GM12878 (cell line): Measurements from ENCODE around the gene ZFP82. TPM values are rescaled to one million over a fixed set of nuclear protein-coding genes. Genes with fewer than 3 reads are reported as not detected.

Experiments used
- ATAC-seq: fragments of 200-7000 bp; cut with Tn5 transposase; 3 replicates; pipeline ENCODE4 v1.9.1; 2020; ENCODE audit warnings: mild to moderate bottlenecking, moderate library complexity
- BruUV-seq: library from RNA; stranded (reverse); fragments of 400-500 nt; replicated peaks from 2 replicates; lab custom pipeline; 2021; lab: Mats Ljungman, UMichigan
- CTCF ChIA-PET: fragments of 300-600 bp; sonication (Branson Sonifier 250); formaldehyde crosslinking; extraction: SDS; loops from one replicate; lab custom pipeline; 2021; ENCODE audit warnings: inconsistent platforms; lab: Yijun Ruan, JAX
- POLR2A ChIA-PET: fragments of 350-600 bp; formaldehyde crosslinking; extraction: SDS; loops from one replicate; lab custom pipeline; 2021; ENCODE audit warnings: inconsistent platforms; lab: Charles Lee
- RAD21 ChIA-PET: fragments of 300-600 bp; sonication (Branson Sonifier 250); formaldehyde crosslinking; loops from one replicate; lab custom pipeline; 2023; ENCODE audit warnings: antibody characterized with exemption; ENCODE audit not compliant: unreplicated experiment; lab: Charles Lee
- SMC1A ChIA-PET: fragments of 300-600 bp; sonication (Branson Sonifier 250); formaldehyde crosslinking; loops from one replicate; lab custom pipeline; 2023; ENCODE audit not compliant: unreplicated experiment, uncharacterized antibody; lab: Charles Lee
- DNase-seq: peaks from one replicate; pipeline ENCODE4 v3.0.0-alpha.2; 2011; ENCODE audit warnings: low read depth, low spot score
- FAIRE-seq: peaks from 3 replicates; lab custom pipeline; 2011; peaks lifted over from hg19 to GRCh38; lab: Jason Lieb, UNC
- H2AFZ ChIP-seq: 2 replicates; pipeline ENCODE4 v1.6.0; 2011; ENCODE audit warnings: low read depth, low read length, control low read depth; ENCODE audit not compliant: control insufficient read depth
- H3K27ac ChIP-seq: 2 replicates; pipeline ENCODE4 v1.5.1; 2011; ENCODE audit warnings: control low read depth; ENCODE audit not compliant: control insufficient read depth, insufficient read depth
- H3K27me3 ChIP-seq, 2 experiments: replicated peaks in 1 of 2; 2 replicates each; pipeline versions ENCODE4 v1.6.0 to v1.6.1; 2011; ENCODE audit warnings: low read length in 1 of 2; ENCODE audit not compliant: control insufficient read depth in 2 of 2, insufficient read depth in 2 of 2
- H3K36me3 ChIP-seq, 2 experiments: 2 replicates each; pipeline ENCODE4 v1.5.1; 2011; ENCODE audit warnings: low read length in 1 of 2; ENCODE audit not compliant: control insufficient read depth in 2 of 2, insufficient read depth in 2 of 2
- H3K4me1 ChIP-seq: 2 replicates; pipeline ENCODE4 v1.6.1; 2011; ENCODE audit warnings: mild to moderate bottlenecking, low read length, moderate library complexity, mixed read lengths; ENCODE audit not compliant: control insufficient read depth, insufficient read depth
- H3K4me2 ChIP-seq: 2 replicates; pipeline ENCODE4 v1.6.0; 2011; ENCODE audit warnings: control low read depth; ENCODE audit not compliant: control insufficient read depth, insufficient read depth
- H3K4me3 ChIP-seq: fragments of 200-600 bp; sonication (generic); 2 replicates; pipeline ENCODE4 v1.5.1; 2016
- H3K79me2 ChIP-seq: 2 replicates; pipeline ENCODE4 v1.6.0; 2011; ENCODE audit warnings: low read length; ENCODE audit not compliant: control insufficient read depth, insufficient read depth
- H3K9ac ChIP-seq: 2 replicates; pipeline ENCODE4 v1.8.0; 2011; ENCODE audit warnings: low read length, control low read depth, mixed read lengths; ENCODE audit not compliant: control insufficient read depth, insufficient read depth
- H3K9me3 ChIP-seq: replicated peaks from 3 replicates; pipeline ENCODE4 v1.5.1; 2011; ENCODE audit warnings: mild to moderate bottlenecking, low read length; ENCODE audit not compliant: control insufficient read depth, insufficient read depth
- H4K20me1 ChIP-seq: 2 replicates; pipeline ENCODE4 v1.6.0; 2011; ENCODE audit not compliant: control insufficient read depth, insufficient read depth
- BHLHE40 ChIP-seq, 2 experiments: fragments of 450-650 bp in 1 of 2; IDR thresholded peaks; 2 replicates each; pipeline ENCODE4 v1.6.1; 2011 to 2017; ENCODE audit warnings: low read depth in 2 of 2, borderline replicate concordance in 1 of 2, improper control_type of control experiment in 1 of 2, low read length in 1 of 2, mild to moderate bottlenecking in 1 of 2
- BRCA1 ChIP-seq: IDR thresholded peaks from 2 replicates; pipeline ENCODE4 v1.6.1; 2011; ENCODE audit warnings: low read depth, low read length, improper control_type of control experiment
- CBX3 ChIP-seq: fragments of 200-600 bp; sonication (generic); IDR thresholded peaks from 2 replicates; pipeline ENCODE4 v1.6.1; 2016; ENCODE audit warnings: low read depth, borderline replicate concordance
- FOXK2 ChIP-seq: fragments of 450-650 bp; IDR thresholded peaks from 2 replicates; pipeline ENCODE4 v1.6.1; 2017; ENCODE audit warnings: mild to moderate bottlenecking, moderate library complexity
- GATAD2B ChIP-seq: fragments of 450-650 bp; conservative IDR thresholded peaks from 2 replicates; pipeline ENCODE4 v1.6.1; 2017; ENCODE audit warnings: low read depth, mild to moderate bottlenecking, moderate library complexity
- HDAC6 ChIP-seq: fragments of 200-600 bp; sonication (generic); IDR thresholded peaks from one replicate; pipeline ENCODE4 v1.8.0; 2017; ENCODE audit warnings: antibody characterized with exemption; ENCODE audit not compliant: unreplicated experiment
- KAT2A ChIP-seq: conservative IDR thresholded peaks from 2 replicates; pipeline ENCODE4 v1.6.1; 2011; ENCODE audit warnings: low read depth, low read length; ENCODE audit not compliant: control insufficient read depth
- RAD51 ChIP-seq: fragments of 450-650 bp; IDR thresholded peaks from 2 replicates; pipeline ENCODE4 v1.6.1; 2016; ENCODE audit warnings: moderate library complexity, mild to moderate bottlenecking, inconsistent platforms
- SUZ12 ChIP-seq: fragments of 200-600 bp; sonication (generic); IDR thresholded peaks from one replicate; pipeline ENCODE4 v1.6.1; 2018; ENCODE audit warnings: antibody characterized with exemption, mild to moderate bottlenecking; ENCODE audit not compliant: unreplicated experiment
- TAF1 ChIP-seq: IDR thresholded peaks from 2 replicates; pipeline ENCODE4 v1.6.1; 2011; ENCODE audit warnings: mild to moderate bottlenecking, low read depth, low read length, borderline replicate concordance
- ZNF622 ChIP-seq: fragments of 450-650 bp; IDR thresholded peaks from 2 replicates; pipeline ENCODE4 v1.6.1; 2017; ENCODE audit warnings: mild to moderate bottlenecking, inconsistent platforms
- WGBS: methylation state at CpG from one replicate; pipeline ENCODE4 v1.1.6; 2016; ENCODE audit warnings: low lambda C conversion rate; ENCODE audit not compliant: insufficient replicate concordance, insufficient coverage; ENCODE audit errors: missing lambda C conversion rate; 5-methylcytosine and 5-hydroxymethylcytosine counted together
- in situ Hi-C: fragments of 300-500 bp; cut with MboI; formaldehyde crosslinking; loops from 9 replicates; pipeline ENCODE4 v1.14.3; 2018; ENCODE audit warnings: mixed read lengths
- intact Hi-C: fragments of 100-400 bp; cut with micrococcal nuclease; formaldehyde crosslinking; loops from one replicate; pipeline ENCODE4 v1.14.2; 2022; ENCODE audit not compliant: unreplicated experiment
- polyA plus RNA-seq, 11 experiments: library from polyadenylated mRNA; depleted of rRNA in 4 of 11; unstranded in 6 of 11; stranded (reverse) in 5 of 11; fragments of >200 nt; fragmentation: Nextera tagmentation in 4 of 11; fragmentation: Illumina TruSeq in 1 of 11; extraction: Ambion mirVana in 4 of 11; extraction: Trizol in 1 of 11; gene quantifications; 1 replicate in 1 of 11; 2 replicates in 10 of 11; pipeline versions ENCODE4 v1.2.1 to v1.2.3, GENCODE V29; 2011 to 2016; ENCODE audit warnings: inconsistent platforms in 2 of 11, missing spikeins in 2 of 11, low read depth in 1 of 11
- total RNA-seq, 4 experiments: library from RNA; depleted of rRNA in 3 of 4; stranded (reverse); fragments of >200 nt in 3 of 4; fragmentation: Illumina TruSeq in 1 of 4; extraction: Trizol in 1 of 4; gene quantifications; 2 replicates each; pipeline versions ENCODE4 v1.2.1 to v1.2.3, GENCODE V29; 2013 to 2021
- TF ChIP-seq, protein P1 (sequence below): fragments of 450-650 bp; IDR thresholded peaks from 2 replicates; pipeline ENCODE4 v1.6.1; 2016; ENCODE audit warnings: mild to moderate bottlenecking
- TF ChIP-seq, protein P2 (sequence below): IDR thresholded peaks from 2 replicates; pipeline ENCODE4 v1.6.1; 2012; ENCODE audit warnings: low read length, inconsistent platforms

The ZFP82 gene
- total and polyA plus RNA-seq, 10 of the 15 experiments (the other 5 are each of a cell fraction or from before 2014, with no cell fraction given) = 2.0 to 5.4 (median 2.3) TPM

DNA sequence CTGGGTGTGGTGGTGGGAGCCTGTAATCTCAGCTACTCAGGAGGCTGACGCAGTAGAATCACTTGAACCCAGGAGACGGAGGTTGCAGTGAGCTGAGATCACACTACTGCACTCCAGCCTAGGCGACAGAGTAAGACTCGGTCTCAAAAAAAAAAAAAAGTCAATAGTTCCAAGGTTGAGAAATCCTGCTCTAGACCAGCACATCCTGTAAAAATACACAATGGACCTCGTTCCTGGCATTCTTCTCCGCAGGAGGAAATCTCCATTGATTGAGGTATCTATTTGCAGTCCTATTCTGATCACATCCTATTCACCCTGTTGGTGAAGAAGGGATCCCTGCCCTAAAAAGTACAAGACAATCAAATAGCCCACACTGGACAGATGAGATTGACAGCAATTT lies 54.6 kb downstream of the ZFP82 start:
- Histone ChIP-seq H3K9me3 (no peaks in the 10 kb centered on the region; the same call in 1 of the 3 replicates), H3K27ac (no peak overlapping the region)
- SMC1A ChIA-PET = no interaction called here
- TF ChIP-seq RAD51 (no peak), GATAD2B (no peak), BRCA1 (no peak), BHLHE40 (IDR thresholded peaks at IDR 0.05; ENCODE audit: borderline replicate concordance in 1 of 2, low read depth in 2 of 2, low read length in 1 of 2) (no peak), TAF1 (no peak), HDAC6 (no peak), KAT2A (no peak), CBX3 (no peak), ZNF622 (no peak), SUZ12 (no peak), FOXK2 (no peak)
- TF ChIP-seq, protein P1, sequence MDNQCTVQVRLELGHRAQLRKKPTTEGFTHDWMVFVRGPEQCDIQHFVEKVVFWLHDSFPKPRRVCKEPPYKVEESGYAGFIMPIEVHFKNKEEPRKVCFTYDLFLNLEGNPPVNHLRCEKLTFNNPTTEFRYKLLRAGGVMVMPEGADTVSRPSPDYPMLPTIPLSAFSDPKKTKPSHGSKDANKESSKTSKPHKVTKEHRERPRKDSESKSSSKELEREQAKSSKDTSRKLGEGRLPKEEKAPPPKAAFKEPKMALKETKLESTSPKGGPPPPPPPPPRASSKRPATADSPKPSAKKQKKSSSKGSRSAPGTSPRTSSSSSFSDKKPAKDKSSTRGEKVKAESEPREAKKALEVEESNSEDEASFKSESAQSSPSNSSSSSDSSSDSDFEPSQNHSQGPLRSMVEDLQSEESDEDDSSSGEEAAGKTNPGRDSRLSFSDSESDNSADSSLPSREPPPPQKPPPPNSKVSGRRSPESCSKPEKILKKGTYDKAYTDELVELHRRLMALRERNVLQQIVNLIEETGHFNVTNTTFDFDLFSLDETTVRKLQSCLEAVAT = no peak
- TF ChIP-seq, protein P2, sequence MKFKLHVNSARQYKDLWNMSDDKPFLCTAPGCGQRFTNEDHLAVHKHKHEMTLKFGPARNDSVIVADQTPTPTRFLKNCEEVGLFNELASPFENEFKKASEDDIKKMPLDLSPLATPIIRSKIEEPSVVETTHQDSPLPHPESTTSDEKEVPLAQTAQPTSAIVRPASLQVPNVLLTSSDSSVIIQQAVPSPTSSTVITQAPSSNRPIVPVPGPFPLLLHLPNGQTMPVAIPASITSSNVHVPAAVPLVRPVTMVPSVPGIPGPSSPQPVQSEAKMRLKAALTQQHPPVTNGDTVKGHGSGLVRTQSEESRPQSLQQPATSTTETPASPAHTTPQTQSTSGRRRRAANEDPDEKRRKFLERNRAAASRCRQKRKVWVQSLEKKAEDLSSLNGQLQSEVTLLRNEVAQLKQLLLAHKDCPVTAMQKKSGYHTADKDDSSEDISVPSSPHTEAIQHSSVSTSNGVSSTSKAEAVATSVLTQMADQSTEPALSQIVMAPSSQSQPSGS = no peak
- TF ChIP-seq, all 136 proteins: peak for 0
- ChIA-PET RAD21 (no interaction called here), CTCF (no interaction called here), POLR2A (no interaction called here)
- Histone ChIP-seq H3K27me3 (no peaks in the 10 kb centered on the region), H3K36me3 (peaks cover 1 to 8% of the 10 kb centered on the region in 2 experiments; a peak in 2 of 4 replicates), H3K4me3 (no peak overlapping the region), H2AFZ (no peak overlapping the region), H3K9ac (no peak overlapping the region), H3K4me2 (no peak overlapping the region), H4K20me1 (no peaks in the 10 kb centered on the region), H3K4me1 (no peaks in the 10 kb centered on the region), H3K79me2 (no peaks in the 10 kb centered on the region)
- DNase-seq (no peak), ATAC-seq (no peak), FAIRE-seq (no peak)
- no TSS peak for BruUV-seq
- 81% methylated on average over 6 of the region's 6 CpGs for WGBS
- in situ Hi-C loops (loop anchor here (25.0 kb wide), 1 partner anchor 1402 kb away; the partner anchor contains the start of gene ZNF792), intact Hi-C loops (no loop called here)

Other genes starting within 250 kb of the ZFP82 start
Only the 7 nearest of the 8 such genes appear.
- gene ZNF565, start 204.0 kb downstream of the ZFP82 start, total RNA-seq (2014; rRNA removed) = 1.7 and 1.8 TPM in 2 replicates
- gene ZNF565, start 204.0 kb downstream of the ZFP82 start, total RNA-seq (2014; rRNA removed; fragmentation: Illumina TruSeq; extraction: Trizol) = 2.0 and 2.2 TPM in 2 replicates
- 1.7 and 1.9 TPM in 2 replicates for gene ZNF565, start 204.0 kb downstream of the ZFP82 start, total RNA-seq (2021)
- gene ZNF565, start 204.0 kb downstream of the ZFP82 start, polyA plus RNA-seq (2011; rRNA removed) = 2.2 and 2.5 TPM in 2 replicates
- gene ZNF565, start 204.0 kb downstream of the ZFP82 start, polyA plus RNA-seq (2014; fragmentation: Illumina TruSeq; extraction: Trizol) = 1.9 and 2.0 TPM in 2 replicates
- 1 to 10 TPM in 1 of 2 experiments, under 1 TPM in 1; 0.72 to 1.8 TPM for gene ZNF565, start 204.0 kb downstream of the ZFP82 start, polyA plus RNA-seq (2014; fragmentation: Nextera tagmentation; extraction: Ambion mirVana)
- gene ZNF565, start 204.0 kb downstream of the ZFP82 start, polyA plus RNA-seq (2014; rRNA removed) = 0.86 and 0.93 TPM in 2 replicates
- 1 to 10 TPM; 1.4 to 2.0 TPM for gene ZNF565, start 204.0 kb downstream of the ZFP82 start, polyA plus RNA-seq (2016; fragmentation: Nextera tagmentation; extraction: Ambion mirVana)
- gene ZNF146, start 203.5 kb downstream of the ZFP82 start, total RNA-seq (2014; rRNA removed) = 63.5 and 73.6 TPM in 2 replicates
- gene ZNF146, start 203.5 kb downstream of the ZFP82 start, total RNA-seq (2014; rRNA removed; fragmentation: Illumina TruSeq; extraction: Trizol) = 110 and 112 TPM in 2 replicates
- gene ZNF146, start 203.5 kb downstream of the ZFP82 start, total RNA-seq (2021) = 60.4 and 61.0 TPM in 2 replicates
- 80.3 and 128 TPM in 2 replicates for gene ZNF146, start 203.5 kb downstream of the ZFP82 start, polyA plus RNA-seq (2011; rRNA removed)
- 115 and 152 TPM in 2 replicates for gene ZNF146, start 203.5 kb downstream of the ZFP82 start, polyA plus RNA-seq (2014; fragmentation: Illumina TruSeq; extraction: Trizol)
- 10 to 100 TPM; 20.0 to 37.8 TPM for gene ZNF146, start 203.5 kb downstream of the ZFP82 start, polyA plus RNA-seq (2014; fragmentation: Nextera tagmentation; extraction: Ambion mirVana)
- 47.8 and 52.6 TPM in 2 replicates for gene ZNF146, start 203.5 kb downstream of the ZFP82 start, polyA plus RNA-seq (2014; rRNA removed)
- 10 to 100 TPM; 79.0 to 83.0 TPM for gene ZNF146, start 203.5 kb downstream of the ZFP82 start, polyA plus RNA-seq (2016; fragmentation: Nextera tagmentation; extraction: Ambion mirVana)
- 0.85 and 1.1 TPM in 2 replicates for gene ZFP14, start 39.4 kb downstream of the ZFP82 start, total RNA-seq (2014; rRNA removed)
- gene ZFP14, start 39.4 kb downstream of the ZFP82 start, total RNA-seq (2014; rRNA removed; fragmentation: Illumina TruSeq; extraction: Trizol) = 1.3 and 1.5 TPM in 2 replicates
- 0.82 and 1.2 TPM in 2 replicates for gene ZFP14, start 39.4 kb downstream of the ZFP82 start, total RNA-seq (2021)
- gene ZFP14, start 39.4 kb downstream of the ZFP82 start, polyA plus RNA-seq (2011; rRNA removed) = 2.6 and 4.0 TPM in 2 replicates
- gene ZFP14, start 39.4 kb downstream of the ZFP82 start, polyA plus RNA-seq (2014; fragmentation: Illumina TruSeq; extraction: Trizol) = 0.48 and 0.85 TPM in 2 replicates
- gene ZFP14, start 39.4 kb downstream of the ZFP82 start, polyA plus RNA-seq (2014; fragmentation: Nextera tagmentation; extraction: Ambion mirVana) = under 1 TPM; 0.66 to 0.91 TPM
- gene ZFP14, start 39.4 kb downstream of the ZFP82 start, polyA plus RNA-seq (2014; rRNA removed) = 0.39 and 0.61 TPM in 2 replicates
- under 1 TPM; 0.62 to 0.77 TPM for gene ZFP14, start 39.4 kb downstream of the ZFP82 start, polyA plus RNA-seq (2016; fragmentation: Nextera tagmentation; extraction: Ambion mirVana)
- gene ZNF566, start 70.9 kb upstream of the ZFP82 start, total RNA-seq (2014; rRNA removed) = 3.3 and 5.3 TPM in 2 replicates
- gene ZNF566, start 70.9 kb upstream of the ZFP82 start, total RNA-seq (2014; rRNA removed; fragmentation: Illumina TruSeq; extraction: Trizol) = 4.7 and 5.2 TPM in 2 replicates
- gene ZNF566, start 70.9 kb upstream of the ZFP82 start, total RNA-seq (2021) = 5.3 and 5.8 TPM in 2 replicates
- 4.2 and 7.3 TPM in 2 replicates for gene ZNF566, start 70.9 kb upstream of the ZFP82 start, polyA plus RNA-seq (2011; rRNA removed)
- 2.6 and 7.0 TPM in 2 replicates for gene ZNF566, start 70.9 kb upstream of the ZFP82 start, polyA plus RNA-seq (2014; fragmentation: Illumina TruSeq; extraction: Trizol)
- 1 to 10 TPM; 2.5 to 4.0 TPM for gene ZNF566, start 70.9 kb upstream of the ZFP82 start, polyA plus RNA-seq (2014; fragmentation: Nextera tagmentation; extraction: Ambion mirVana)
- gene ZNF566, start 70.9 kb upstream of the ZFP82 start, polyA plus RNA-seq (2014; rRNA removed) = 3.6 and 4.3 TPM in 2 replicates
- gene ZNF566, start 70.9 kb upstream of the ZFP82 start, polyA plus RNA-seq (2016; fragmentation: Nextera tagmentation; extraction: Ambion mirVana) = 1 to 10 TPM; 3.5 to 3.8 TPM
- gene ZNF260, start 109.6 kb upstream of the ZFP82 start, total RNA-seq (2014; rRNA removed) = 7.2 and 7.4 TPM in 2 replicates
- 9.7 and 9.9 TPM in 2 replicates for gene ZNF260, start 109.6 kb upstream of the ZFP82 start, total RNA-seq (2014; rRNA removed; fragmentation: Illumina TruSeq; extraction: Trizol)
- gene ZNF260, start 109.6 kb upstream of the ZFP82 start, total RNA-seq (2021) = 4.3 and 5.2 TPM in 2 replicates
- gene ZNF260, start 109.6 kb upstream of the ZFP82 start, polyA plus RNA-seq (2011; rRNA removed) = 9.5 and 18.7 TPM in 2 replicates
- gene ZNF260, start 109.6 kb upstream of the ZFP82 start, polyA plus RNA-seq (2014; fragmentation: Illumina TruSeq; extraction: Trizol) = 6.9 and 8.7 TPM in 2 replicates
- gene ZNF260, start 109.6 kb upstream of the ZFP82 start, polyA plus RNA-seq (2014; fragmentation: Nextera tagmentation; extraction: Ambion mirVana) = 1 to 10 TPM; 1.9 to 3.5 TPM
- 3.9 and 4.4 TPM in 2 replicates for gene ZNF260, start 109.6 kb upstream of the ZFP82 start, polyA plus RNA-seq (2014; rRNA removed)
- gene ZNF260, start 109.6 kb upstream of the ZFP82 start, polyA plus RNA-seq (2016; fragmentation: Nextera tagmentation; extraction: Ambion mirVana) = 1 to 10 TPM; 8.3 to 9.3 TPM
- gene ZNF529, start 154.6 kb upstream of the ZFP82 start, total RNA-seq (2014; rRNA removed) = 5.8 and 6.1 TPM in 2 replicates
- gene ZNF529, start 154.6 kb upstream of the ZFP82 start, total RNA-seq (2014; rRNA removed; fragmentation: Illumina TruSeq; extraction: Trizol) = 5.3 and 5.4 TPM in 2 replicates
- gene ZNF529, start 154.6 kb upstream of the ZFP82 start, total RNA-seq (2021) = 5.4 and 6.9 TPM in 2 replicates
- 12.5 and 19.6 TPM in 2 replicates for gene ZNF529, start 154.6 kb upstream of the ZFP82 start, polyA plus RNA-seq (2011; rRNA removed)
- 4.6 and 6.6 TPM in 2 replicates for gene ZNF529, start 154.6 kb upstream of the ZFP82 start, polyA plus RNA-seq (2014; fragmentation: Illumina TruSeq; extraction: Trizol)
- 1 to 10 TPM; 1.8 to 2.7 TPM for gene ZNF529, start 154.6 kb upstream of the ZFP82 start, polyA plus RNA-seq (2014; fragmentation: Nextera tagmentation; extraction: Ambion mirVana)
- 3.8 and 4.5 TPM in 2 replicates for gene ZNF529, start 154.6 kb upstream of the ZFP82 start, polyA plus RNA-seq (2014; rRNA removed)
- gene ZNF529, start 154.6 kb upstream of the ZFP82 start, polyA plus RNA-seq (2016; fragmentation: Nextera tagmentation; extraction: Ambion mirVana) = 1 to 10 TPM; 2.4 TPM
- 0.16 and 0.45 TPM in 2 replicates for gene ZNF382, start 186.7 kb upstream of the ZFP82 start, total RNA-seq (2014; rRNA removed)
- 0.69 and 0.72 TPM in 2 replicates for gene ZNF382, start 186.7 kb upstream of the ZFP82 start, total RNA-seq (2014; rRNA removed; fragmentation: Illumina TruSeq; extraction: Trizol)
- 0.45 and 0.62 TPM in 2 replicates for gene ZNF382, start 186.7 kb upstream of the ZFP82 start, total RNA-seq (2021)
- gene ZNF382, start 186.7 kb upstream of the ZFP82 start, polyA plus RNA-seq (2011; rRNA removed) = 0.60 and 0.86 TPM in 2 replicates
- 0.14 and 0.37 TPM in 2 replicates for gene ZNF382, start 186.7 kb upstream of the ZFP82 start, polyA plus RNA-seq (2014; fragmentation: Illumina TruSeq; extraction: Trizol)
- gene ZNF382, start 186.7 kb upstream of the ZFP82 start, polyA plus RNA-seq (2014; fragmentation: Nextera tagmentation; extraction: Ambion mirVana) = under 1 TPM; 0.02 to 0.61 TPM
- 0.13 and 0.24 TPM in 2 replicates for gene ZNF382, start 186.7 kb upstream of the ZFP82 start, polyA plus RNA-seq (2014; rRNA removed)
- under 1 TPM; 0.51 to 0.74 TPM for gene ZNF382, start 186.7 kb upstream of the ZFP82 start, polyA plus RNA-seq (2016; fragmentation: Nextera tagmentation; extraction: Ambion mirVana)